Measurements from ENCODE around the gene DTX2. TPM values are rescaled to one million over a fixed set of nuclear protein-coding genes. Genes with fewer than 3 reads are reported as not detected.

DTX2 gene
- total and polyA plus RNA-seq, 4 donors: 4.5 to 9.5 (median 6.0) TPM

Small RNAs within 50 kb of the gene (small RNA-seq; reads per million reads assigned to genes)
- not detected for gene RF00019

Other genes starting within 250 kb of the DTX2 start
- gene HSPB1, start 159.0 kb upstream of the DTX2 start, total RNA-seq: 10 to 100 TPM; 25.5 to 39.2 TPM
- gene HSPB1, start 159.0 kb upstream of the DTX2 start, polyA plus RNA-seq: 100 to 1,000 TPM; 169 to 186 TPM
- gene YWHAG, start 102.7 kb upstream of the DTX2 start, total RNA-seq: 10 to 100 TPM; 43.1 to 46.7 TPM
- 10 to 100 TPM; 11.6 to 43.9 TPM for gene YWHAG, start 102.7 kb upstream of the DTX2 start, polyA plus RNA-seq
- 1 to 10 TPM; 1.2 to 1.3 TPM for gene SSC4D, start 52.0 kb upstream of the DTX2 start, total RNA-seq
- 1 to 10 TPM; 1.7 to 2.3 TPM for gene SSC4D, start 52.0 kb upstream of the DTX2 start, polyA plus RNA-seq
- gene ZP3, start 36.8 kb upstream of the DTX2 start, total RNA-seq: under 1 TPM; 0.25 to 0.47 TPM
- gene ZP3, start 36.8 kb upstream of the DTX2 start, polyA plus RNA-seq: under 1 TPM; 0.43 to 0.45 TPM
- gene UPK3B, start 48.8 kb downstream of the DTX2 start, total RNA-seq: under 1 TPM; 0.33 to 0.42 TPM
- gene UPK3B, start 48.8 kb downstream of the DTX2 start, polyA plus RNA-seq: under 1 TPM; 0.08 to 0.38 TPM
- gene SPDYE16, start 81.6 kb downstream of the DTX2 start, total RNA-seq: under 1 TPM; 0.17 to 0.28 TPM
- under 1 TPM; 0.05 to 0.50 TPM for gene SPDYE16, start 81.6 kb downstream of the DTX2 start, polyA plus RNA-seq
- gene POMZP3, start 165.6 kb downstream of the DTX2 start, total RNA-seq: 1 to 10 TPM in 1 of 2 donors, under 1 TPM in 1; 0.67 to 1.9 TPM
- 1 to 10 TPM; 1.8 to 3.0 TPM for gene POMZP3, start 165.6 kb downstream of the DTX2 start, polyA plus RNA-seq

Data from liver (tissue), 5 donors.